IMR-90 (cell line): ENCODE data around the gene ANGPTL4. TPM values are rescaled to one million over a fixed set of nuclear protein-coding genes. Genes with fewer than 3 reads are reported as not detected.

Experiments
- ATAC-seq: fragments of 200-7000 bp; cut with Tn5 transposase; 2 replicates; pipeline ENCODE4 v1.9.1; 2020; ENCODE audit warnings: low read depth, mild to moderate bottlenecking, moderate library complexity
- BruUV-seq: library from RNA; stranded (reverse); fragments of 400-500 nt; replicated peaks from 2 replicates; lab custom pipeline; 2021; lab: Mats Ljungman, UMichigan
- CTCF ChIA-PET: fragments of 300-600 bp; formaldehyde crosslinking; extraction: SDS; loops from one replicate; lab custom pipeline; 2021; ENCODE audit warnings: antibody characterized with exemption; lab: Yijun Ruan, JAX
- POLR2A ChIA-PET: fragments of 300-600 bp; sonication (Branson Sonifier 250); formaldehyde crosslinking; loops from one replicate; lab custom pipeline; 2022; ENCODE audit warnings: antibody characterized with exemption; ENCODE audit not compliant: unreplicated experiment; lab: Charles Lee
- DNase-seq: peaks from one replicate; pipeline ENCODE4 v3.0.0; 2013
- H2AFZ ChIP-seq: replicated peaks from 2 replicates; pipeline ENCODE3; 2013; ENCODE audit warnings: low read length, mild to moderate bottlenecking; ENCODE audit not compliant: poor library complexity
- H2AK5ac ChIP-seq: 2 replicates; pipeline ENCODE4 v1.6.1; 2013; ENCODE audit warnings: low read depth, low read length, inconsistent platforms
- H2AK9ac ChIP-seq: replicated peaks from 2 replicates; pipeline ENCODE3; 2013; ENCODE audit warnings: mild to moderate bottlenecking, low read depth, low read length, moderate library complexity; ENCODE audit not compliant: poor library complexity
- H2BK120ac ChIP-seq: 2 replicates; pipeline ENCODE4 v1.6.1; 2013; ENCODE audit warnings: low read depth, low read length, inconsistent platforms
- H2BK15ac ChIP-seq: 3 replicates; pipeline ENCODE4 v1.6.1; 2013; ENCODE audit warnings: low read depth, low read length, inconsistent platforms
- H2BK20ac ChIP-seq: 2 replicates; pipeline ENCODE4 v1.6.1; 2013; ENCODE audit warnings: low read depth, mild to moderate bottlenecking, inconsistent platforms, low read length, moderate library complexity
- H2BK5ac ChIP-seq: 2 replicates; pipeline ENCODE4 v1.6.1; 2013; ENCODE audit warnings: mild to moderate bottlenecking, low read depth, low read length, inconsistent platforms; ENCODE audit not compliant: poor library complexity, severe bottlenecking
- H3K14ac ChIP-seq: replicated peaks from 2 replicates; pipeline ENCODE4 v1.6.1; 2013; ENCODE audit warnings: low read depth, low read length, inconsistent platforms
- H3K18ac ChIP-seq: 2 replicates; pipeline ENCODE4 v1.6.1; 2013; ENCODE audit warnings: low read depth, low read length, control low read depth
- H3K23ac ChIP-seq: 2 replicates; pipeline ENCODE4 v1.6.1; 2013; ENCODE audit warnings: low read depth, low read length, inconsistent platforms
- H3K27ac ChIP-seq: 2 replicates; pipeline ENCODE4 v1.5.1; 2013; ENCODE audit warnings: mild to moderate bottlenecking, control low read depth, low read length; ENCODE audit not compliant: insufficient read depth
- H3K27me3 ChIP-seq: 2 replicates; pipeline ENCODE4 v1.6.1; 2013; ENCODE audit warnings: low read length; ENCODE audit not compliant: control insufficient read depth, insufficient read depth
- H3K36me3 ChIP-seq: 2 replicates; pipeline ENCODE4 v1.6.1; 2013; ENCODE audit warnings: low read length, mixed read lengths; ENCODE audit not compliant: control insufficient read depth, insufficient read depth
- H3K4ac ChIP-seq: 2 replicates; pipeline ENCODE4 v1.6.1; 2013; ENCODE audit warnings: low read depth, low read length, inconsistent platforms
- H3K4me1 ChIP-seq: 2 replicates; pipeline ENCODE4 v1.6.1; 2013; ENCODE audit warnings: low read length, mixed read lengths; ENCODE audit not compliant: control insufficient read depth, insufficient read depth
- H3K4me2 ChIP-seq: 2 replicates; pipeline ENCODE4 v1.6.1; 2013; ENCODE audit warnings: low read depth, mild to moderate bottlenecking, control low read depth, low read length, moderate library complexity
- H3K4me3 ChIP-seq: 2 replicates; pipeline ENCODE4 v1.5.1; 2013; ENCODE audit warnings: low read depth, mild to moderate bottlenecking, control low read depth, low read length, moderate library complexity; ENCODE audit not compliant: insufficient read depth
- H3K56ac ChIP-seq: 2 replicates; pipeline ENCODE4 v1.6.1; 2013; ENCODE audit warnings: low read length, inconsistent platforms; ENCODE audit not compliant: insufficient read depth; ENCODE audit errors: extremely low read depth
- H3K79me1 ChIP-seq, 2 experiments: 2 replicates each; pipeline ENCODE4 v1.6.1; 2013; ENCODE audit warnings: low read length in 2 of 2, inconsistent platforms in 1 of 2, low read depth in 1 of 2
- H3K9ac ChIP-seq: 2 replicates; pipeline ENCODE4 v1.6.1; 2013; ENCODE audit warnings: low read depth, low read length, control low read depth
- H3K9me1 ChIP-seq: 2 replicates; pipeline ENCODE4 v1.6.1; 2013; ENCODE audit warnings: low read length, inconsistent platforms; ENCODE audit not compliant: insufficient read depth
- H3K9me3 ChIP-seq: 2 replicates; pipeline ENCODE4 v1.6.1; 2013; ENCODE audit warnings: low read length; ENCODE audit not compliant: control insufficient read depth, insufficient read depth
- H4K20me1 ChIP-seq: 2 replicates; pipeline ENCODE4 v1.6.1; 2013; ENCODE audit warnings: low read length, inconsistent platforms; ENCODE audit not compliant: insufficient read depth
- H4K5ac ChIP-seq: 2 replicates; pipeline ENCODE4 v1.6.1; 2013; ENCODE audit warnings: mild to moderate bottlenecking, low read depth, low read length, control low read depth
- H4K8ac ChIP-seq, 2 experiments: 2 replicates each; pipeline ENCODE4 v1.6.1; 2013; ENCODE audit warnings: low read depth in 2 of 2, low read length in 2 of 2, control low read depth in 1 of 2, inconsistent platforms in 1 of 2
- H4K91ac ChIP-seq: 2 replicates; pipeline ENCODE4 v1.6.1; 2013; ENCODE audit warnings: low read depth, low read length, inconsistent platforms; ENCODE audit not compliant: insufficient read depth
- BHLHE40 ChIP-seq: fragments of 150-350 bp; IDR thresholded peaks from 2 replicates; pipeline ENCODE4 v1.6.1; 2016; ENCODE audit warnings: mild to moderate bottlenecking, low read depth, low read length
- CEBPB ChIP-seq: IDR thresholded peaks from 2 replicates; pipeline ENCODE4 v1.6.1; 2012; ENCODE audit warnings: low read depth, low read length, improper control_type of control experiment
- CHD1 ChIP-seq: IDR thresholded peaks from 2 replicates; pipeline ENCODE4 v1.6.1; 2012; ENCODE audit warnings: low read depth, low read length, improper control_type of control experiment
- FOS ChIP-seq: fragments of 150-350 bp; IDR thresholded peaks from 2 replicates; pipeline ENCODE4 v1.6.1; 2016; ENCODE audit warnings: low read depth, low read length
- MAFK ChIP-seq: IDR thresholded peaks from 2 replicates; pipeline ENCODE4 v1.6.1; 2012; ENCODE audit warnings: low read depth, low read length, improper control_type of control experiment
- MAZ ChIP-seq: IDR thresholded peaks from 2 replicates; pipeline ENCODE4 v1.6.1; 2012; ENCODE audit warnings: low read depth, mild to moderate bottlenecking, low read length, improper control_type of control experiment, moderate library complexity, borderline replicate concordance
- MXI1 ChIP-seq: IDR thresholded peaks from 2 replicates; pipeline ENCODE4 v1.6.1; 2012; ENCODE audit warnings: low read depth, mild to moderate bottlenecking, low read length, moderate library complexity, borderline replicate concordance
- NFE2L2 ChIP-seq: fragments of 150-350 bp; IDR thresholded peaks from 2 replicates; pipeline ENCODE4 v1.6.1; 2016; ENCODE audit warnings: low read depth, mild to moderate bottlenecking, low read length
- POLR2A ChIP-seq: IDR thresholded peaks from 2 replicates; pipeline ENCODE4 v1.6.1; 2012; ENCODE audit warnings: mild to moderate bottlenecking, low read depth, low read length
- RCOR1 ChIP-seq: IDR thresholded peaks from 2 replicates; pipeline ENCODE4 v1.6.1; 2012; ENCODE audit warnings: mild to moderate bottlenecking, low read length, improper control_type of control experiment; ENCODE audit not compliant: insufficient replicate concordance
- RFX5 ChIP-seq: IDR thresholded peaks from 2 replicates; pipeline ENCODE4 v1.8.0; 2012; ENCODE audit warnings: low read depth, mild to moderate bottlenecking, low read length, moderate library complexity
- WGBS, 2 experiments: methylation state at CpG; one replicate each; pipeline versions ENCODE4 v1.1.5 to v1.1.7; 2013; ENCODE audit warnings: missing lambda C conversion rate in 2 of 2; ENCODE audit not compliant: insufficient read length in 1 of 2; ENCODE audit errors: extremely low coverage in 2 of 2; 5-methylcytosine and 5-hydroxymethylcytosine counted together
- dilution Hi-C: fragments of 300-500 bp; cut with HindIII; formaldehyde crosslinking; loops from one replicate; pipeline ENCODE4 v1.14.3; 2018; ENCODE audit warnings: low sequenced_read_pairs; ENCODE audit not compliant: unreplicated experiment
- in situ Hi-C: fragments of 300-500 bp; cut with MboI; formaldehyde crosslinking; loops from 3 replicates; pipeline ENCODE4 v1.14.3; 2019; ENCODE audit warnings: low sequenced_read_pairs, inconsistent platforms, mixed read lengths
- intact Hi-C: fragments of 100-400 bp; cut with micrococcal nuclease; formaldehyde crosslinking; loops from 2 replicates; pipeline ENCODE4 v1.10.0; 2022
- polyA plus RNA-seq, 3 experiments: library from polyadenylated mRNA; depleted of rRNA; stranded (reverse); fragments of >200 nt; gene quantifications; 2 replicates each; pipeline ENCODE4 v1.2.3, GENCODE V29; 2012; ENCODE audit warnings: low replicate concordance in 1 of 3
- total RNA-seq: library from RNA; depleted of rRNA; stranded (reverse); fragments of >200 nt; gene quantifications from 2 replicates; pipeline ENCODE4 v1.2.3, GENCODE V29; 2012
- TF ChIP-seq, protein P1 (sequence below): fragments of 150-350 bp; IDR thresholded peaks from 2 replicates; pipeline ENCODE4 v1.6.1; 2016; ENCODE audit warnings: low read depth, mild to moderate bottlenecking, low read length, moderate library complexity, borderline replicate concordance
- TF ChIP-seq, protein P2 (sequence below): fragments of 150-350 bp; IDR thresholded peaks from 2 replicates; pipeline ENCODE4 v1.6.1; 2017; ENCODE audit warnings: mild to moderate bottlenecking, antibody characterized with exemption, low read length, low read depth

Gene ANGPTL4
- total and polyA plus RNA-seq, 2 of the 4 experiments (the other 2 are of a cell fraction): 1.4 to 19.1 TPM

DNA sequence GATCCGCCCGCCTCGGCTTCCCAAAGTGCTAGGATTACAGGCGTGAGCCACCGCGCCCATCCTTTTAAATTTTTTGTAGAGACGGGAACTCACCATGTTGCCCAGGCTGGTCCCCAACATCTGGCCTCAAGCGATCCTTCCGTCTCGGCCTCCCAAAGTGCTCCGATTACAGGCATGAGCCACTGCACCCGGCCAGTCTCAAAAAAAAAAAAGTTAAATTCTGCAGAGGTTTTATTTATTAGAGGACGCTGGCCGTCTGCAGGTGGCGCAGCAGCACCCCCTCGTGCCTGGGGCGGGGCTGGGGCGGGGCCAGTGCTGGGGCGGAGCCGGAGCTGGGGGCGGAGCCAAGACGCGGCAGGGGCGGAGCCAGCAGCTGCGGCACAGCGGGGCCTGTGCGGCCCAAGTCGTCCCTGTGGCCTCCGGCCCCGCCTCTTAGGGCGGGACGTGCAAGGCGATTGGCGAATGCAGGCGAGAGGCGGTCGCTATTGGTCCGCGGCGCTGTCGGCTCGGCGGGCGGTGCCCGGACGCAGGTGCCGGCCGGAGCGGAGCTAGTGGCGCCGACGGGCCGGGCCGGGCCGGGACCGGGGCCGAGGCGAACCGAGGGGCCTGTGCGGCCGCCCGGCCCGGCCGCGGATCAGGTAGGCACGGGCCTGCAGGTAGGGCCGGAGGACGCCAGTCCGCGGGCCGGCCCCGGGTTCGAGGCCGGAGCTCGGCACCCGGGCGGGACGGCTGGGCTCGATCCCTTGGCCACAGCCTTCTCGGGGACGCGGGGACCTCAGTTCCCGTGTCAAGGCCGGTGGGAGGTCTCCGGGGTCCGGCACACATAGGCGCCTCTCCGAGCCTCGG lies 49.1 kb downstream of the ANGPTL4 start, which contains the start of gene MARCHF2:
Gene MARCHF2, plus strand, starts transcription at position 523 of the 846 bp plus-strand sequence. CDS start 8,536 bp downstream, outside the sequence.
- H3K9ac ChIP-seq: peak within 1 kb of the TSS; percentile 55; the same call in 1 of the 2 replicates
- no peak within 1 kb of the TSS for H2BK5ac ChIP-seq
- H4K20me1 ChIP-seq: no peaks in the 10 kb centered on the region
- 0 out of 3 replicates have a peak within 1 kb of the TSS, but pooled peaks have one; percentile 7 for H2BK15ac ChIP-seq
- in situ Hi-C loops (no loop called here), intact Hi-C loops (loop anchor here (5.0 kb wide), 3 partner anchors 34 to 164 kb away; partner anchors contain the start of gene MYO1F), dilution Hi-C loops (no loop called here)
- peaks cover 4% of the 10 kb centered on the region for H3K4me1 ChIP-seq
- H3K4me2 ChIP-seq: peak within 1 kb of the TSS; percentile 99
- peak within 1 kb of the TSS; percentile 56; the same call in 1 of the 2 replicates for H2AK5ac ChIP-seq
- H3K4me3 ChIP-seq: peak within 1 kb of the TSS; percentile 67
- H3K27ac ChIP-seq: no peak within 1 kb of the TSS; the same call in 1 of the 2 replicates
- H4K5ac ChIP-seq: peak within 1 kb of the TSS; percentile 36; the same call in 1 of the 2 replicates
- H2BK120ac ChIP-seq: no peak within 1 kb of the TSS
- peak within 1 kb of the TSS; percentile 14; the same call in 1 of the 2 replicates for H4K91ac ChIP-seq
- no TSS peak for BruUV-seq
- peaks cover 0 to 7% of the 10 kb centered on the region in 2 experiments; a peak in 2 of 4 replicates for H3K79me1 ChIP-seq
- H3K56ac ChIP-seq: no peak within 1 kb of the TSS
- H4K8ac ChIP-seq: peak within 1 kb of the TSS; percentile 55 to 59; a peak in 2 of 4 replicates
- 25% methylated on average over 18 of the region's 89 CpGs; no CpG with 5 or more reads in 1 of the 2 experiments for WGBS, 2 experiments
- 0 out of 2 replicates have a peak, but pooled peaks cover 3% of the 10 kb centered on the region for H3K9me1 ChIP-seq
- no peaks in the 10 kb centered on the region for H3K9me3 ChIP-seq
- H3K4ac ChIP-seq: peak within 1 kb of the TSS; percentile 35
- H3K27me3 ChIP-seq: no peaks in the 10 kb centered on the region
- no peak within 1 kb of the TSS for H2BK20ac ChIP-seq
- DNase-seq (peak; percentile 97), ATAC-seq (peak; percentile 100)
- CTCF ChIA-PET: interaction anchor here (0.6 to 1.4 kb wide), 8 partner anchors 11 to 166 kb away, joined by 3 to 4 read pairs (median 3); no protein-coding TSS in a partner anchor
- peak within 1 kb of the TSS; percentile 91 for H2AK9ac ChIP-seq
- POLR2A ChIA-PET: interaction anchor here (0.6 to 0.7 kb wide), 2 partner anchors 13 to 31 kb away, joined by 3 to 8 read pairs; no protein-coding TSS in a partner anchor
- no peaks in the 10 kb centered on the region for H3K36me3 ChIP-seq
- H2AFZ ChIP-seq: peak within 1 kb of the TSS; percentile 94
- H3K14ac ChIP-seq: peak within 1 kb of the TSS; percentile 52
- peak within 1 kb of the TSS; percentile 80; the same call in 1 of the 2 replicates for H3K23ac ChIP-seq
- H3K18ac ChIP-seq: no peak within 1 kb of the TSS
- TF ChIP-seq, protein P1, sequence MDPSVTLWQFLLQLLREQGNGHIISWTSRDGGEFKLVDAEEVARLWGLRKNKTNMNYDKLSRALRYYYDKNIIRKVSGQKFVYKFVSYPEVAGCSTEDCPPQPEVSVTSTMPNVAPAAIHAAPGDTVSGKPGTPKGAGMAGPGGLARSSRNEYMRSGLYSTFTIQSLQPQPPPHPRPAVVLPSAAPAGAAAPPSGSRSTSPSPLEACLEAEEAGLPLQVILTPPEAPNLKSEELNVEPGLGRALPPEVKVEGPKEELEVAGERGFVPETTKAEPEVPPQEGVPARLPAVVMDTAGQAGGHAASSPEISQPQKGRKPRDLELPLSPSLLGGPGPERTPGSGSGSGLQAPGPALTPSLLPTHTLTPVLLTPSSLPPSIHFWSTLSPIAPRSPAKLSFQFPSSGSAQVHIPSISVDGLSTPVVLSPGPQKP: no peak
- TF ChIP-seq CHD1: no peak
- no peak for TF ChIP-seq NFE2L2
- no peak for TF ChIP-seq POLR2A
- TF ChIP-seq RCOR1: no peak
- TF ChIP-seq MAFK: no peak
- TF ChIP-seq RFX5: no peak
- no peak for TF ChIP-seq CEBPB
- TF ChIP-seq FOS: peak; percentile 46; the same call in 1 of the 2 replicates
- TF ChIP-seq BHLHE40: peak; percentile 83
- peak; percentile 88; the same call in 1 of the 2 replicates for TF ChIP-seq MAZ
- TF ChIP-seq, protein P2, sequence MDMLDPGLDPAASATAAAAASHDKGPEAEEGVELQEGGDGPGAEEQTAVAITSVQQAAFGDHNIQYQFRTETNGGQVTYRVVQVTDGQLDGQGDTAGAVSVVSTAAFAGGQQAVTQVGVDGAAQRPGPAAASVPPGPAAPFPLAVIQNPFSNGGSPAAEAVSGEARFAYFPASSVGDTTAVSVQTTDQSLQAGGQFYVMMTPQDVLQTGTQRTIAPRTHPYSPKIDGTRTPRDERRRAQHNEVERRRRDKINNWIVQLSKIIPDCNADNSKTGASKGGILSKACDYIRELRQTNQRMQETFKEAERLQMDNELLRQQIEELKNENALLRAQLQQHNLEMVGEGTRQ: peak; percentile 24; the same call in 1 of the 2 replicates
- 0 out of 2 replicates have a peak, but pooled peaks have one; percentile 21 for TF ChIP-seq MXI1
